Neural cell (in vitro differentiated cells): ENCODE data around the gene PRSS33.

Experiments used
- CTCF ChIP-seq: fragments of 450-650 bp; IDR thresholded peaks from 2 replicates; pipeline ENCODE4 v1.5.1; 2014; ENCODE audit warnings: antibody characterized with exemption, mild to moderate bottlenecking, moderate library complexity; ENCODE audit not compliant: poor library complexity, severe bottlenecking
- EP300 ChIP-seq: fragments of 450-650 bp; conservative IDR thresholded peaks from 2 replicates; pipeline ENCODE4 v1.6.1; 2014; ENCODE audit warnings: antibody characterized with exemption, mild to moderate bottlenecking, moderate library complexity; ENCODE audit not compliant: poor library complexity, severe bottlenecking
- EZH2 ChIP-seq: fragments of 200-600, 300-800 bp; shearing (Covaris generic), sonication (generic); IDR thresholded peaks from 2 replicates; pipeline ENCODE4 v1.6.1; 2014; ENCODE audit warnings: antibody characterized with exemption, low read length, borderline replicate concordance, mild to moderate bottlenecking; ENCODE audit not compliant: insufficient read depth, poor library complexity, severe bottlenecking
- POLR2AphosphoS5 ChIP-seq: IDR thresholded peaks from 2 replicates; pipeline ENCODE4 v1.6.1; 2012
- RAD21 ChIP-seq: fragments of 450-650 bp; conservative IDR thresholded peaks from 2 replicates; pipeline ENCODE4 v1.6.1; 2014; ENCODE audit warnings: antibody characterized with exemption, mild to moderate bottlenecking, moderate library complexity
- REST ChIP-seq: IDR thresholded peaks from 2 replicates; pipeline ENCODE4 v1.6.1; 2012; ENCODE audit warnings: borderline replicate concordance
- SMC3 ChIP-seq: fragments of 450-650 bp; conservative IDR thresholded peaks from 2 replicates; pipeline ENCODE4 v1.6.1; 2014; ENCODE audit warnings: antibody characterized with exemption, mild to moderate bottlenecking, moderate library complexity; ENCODE audit not compliant: poor library complexity

GRCh38 chr16:2831203-2831602 is 43.8 kb upstream of the PRSS33 start:
- TF ChIP-seq EZH2 (no peak), CTCF (no peak), POLR2AphosphoS5 (no peak), REST (no peak), SMC3 (no peak), RAD21 (no peak), EP300 (no peak)
